Body of pancreas (tissue), 4 donors: ENCODE results near the gene CDK5RAP1.

Source experiments
- POLR2A ChIP-seq, 3 donors: fragments of 450-650 bp; IDR thresholded peaks; one replicate each; pipeline ENCODE4 v1.6.1; 2016; ENCODE audit warnings: antibody characterized with exemption in 3 of 3, mild to moderate bottlenecking in 2 of 3
- TF ChIP-seq, protein P1 (sequence below), 7 experiments: fragments of 450-650 bp in 4 of 7; fragments of 200-600 bp in 3 of 7; sonication (generic) in 3 of 7; IDR thresholded peaks; one replicate each; pipeline ENCODE4 v1.5.1; 2016 to 2019; ENCODE audit warnings: antibody characterized with exemption in 7 of 7

DNA sequence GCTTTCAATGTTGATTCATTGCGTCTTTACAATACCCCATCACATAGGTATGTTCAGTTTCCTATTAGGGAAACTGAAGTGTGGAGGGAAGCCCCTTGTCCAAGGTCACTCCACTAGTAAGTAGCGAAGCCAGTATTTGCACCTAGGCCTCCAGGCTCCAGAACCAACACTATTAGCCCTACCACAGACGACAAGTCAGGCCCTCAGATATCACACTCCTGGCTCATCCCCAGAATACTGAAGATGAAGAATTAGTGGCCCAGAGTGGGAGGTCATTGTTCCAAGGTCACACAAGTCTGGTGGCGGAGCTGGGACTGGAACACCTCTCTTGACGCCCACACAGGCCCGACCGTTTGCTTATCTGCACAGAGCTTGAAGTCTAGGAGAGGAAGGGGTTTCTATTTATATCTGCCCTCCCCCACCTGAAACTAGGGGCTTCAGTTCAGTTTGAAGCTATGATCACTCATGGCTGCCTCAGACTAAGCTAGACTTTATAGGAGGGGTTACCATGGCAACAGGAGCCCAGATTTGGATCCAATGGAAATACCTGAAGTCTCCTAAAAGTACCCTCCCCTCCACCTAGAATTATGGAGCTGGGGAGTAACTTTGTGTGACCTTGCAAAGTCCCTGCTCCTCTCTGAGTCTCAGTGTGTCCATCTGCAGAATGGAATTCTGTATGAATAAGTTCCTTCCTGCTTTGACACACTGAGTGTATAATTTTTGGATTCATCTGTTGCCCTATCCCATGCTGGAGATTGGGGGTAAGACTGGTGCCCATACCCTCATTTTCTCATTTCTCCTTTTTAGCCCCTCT is 40.0 kb upstream of the CDK5RAP1 start:
- TF ChIP-seq, protein P1, sequence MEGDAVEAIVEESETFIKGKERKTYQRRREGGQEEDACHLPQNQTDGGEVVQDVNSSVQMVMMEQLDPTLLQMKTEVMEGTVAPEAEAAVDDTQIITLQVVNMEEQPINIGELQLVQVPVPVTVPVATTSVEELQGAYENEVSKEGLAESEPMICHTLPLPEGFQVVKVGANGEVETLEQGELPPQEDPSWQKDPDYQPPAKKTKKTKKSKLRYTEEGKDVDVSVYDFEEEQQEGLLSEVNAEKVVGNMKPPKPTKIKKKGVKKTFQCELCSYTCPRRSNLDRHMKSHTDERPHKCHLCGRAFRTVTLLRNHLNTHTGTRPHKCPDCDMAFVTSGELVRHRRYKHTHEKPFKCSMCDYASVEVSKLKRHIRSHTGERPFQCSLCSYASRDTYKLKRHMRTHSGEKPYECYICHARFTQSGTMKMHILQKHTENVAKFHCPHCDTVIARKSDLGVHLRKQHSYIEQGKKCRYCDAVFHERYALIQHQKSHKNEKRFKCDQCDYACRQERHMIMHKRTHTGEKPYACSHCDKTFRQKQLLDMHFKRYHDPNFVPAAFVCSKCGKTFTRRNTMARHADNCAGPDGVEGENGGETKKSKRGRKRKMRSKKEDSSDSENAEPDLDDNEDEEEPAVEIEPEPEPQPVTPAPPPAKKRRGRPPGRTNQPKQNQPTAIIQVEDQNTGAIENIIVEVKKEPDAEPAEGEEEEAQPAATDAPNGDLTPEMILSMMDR (IDR thresholded peaks at IDR 0.05) = no peak
- no peak for TF ChIP-seq POLR2A (IDR thresholded peaks at IDR 0.05)
